HG03432 (cell line): ENCODE data around the gene GPR45.

Experiments used
- ATAC-seq: cut with Tn5 transposase; IDR thresholded peaks from one replicate; pipeline ENCODE4 v1.9.1; 2021; ENCODE audit warnings: mild to moderate bottlenecking, moderate library complexity; ENCODE audit not compliant: unreplicated experiment

Gene GPR45

GRCh38 chr2:105252271-105252670, 10.7 kb downstream of the GPR45 start:
- no peak for ATAC-seq

DNA sequence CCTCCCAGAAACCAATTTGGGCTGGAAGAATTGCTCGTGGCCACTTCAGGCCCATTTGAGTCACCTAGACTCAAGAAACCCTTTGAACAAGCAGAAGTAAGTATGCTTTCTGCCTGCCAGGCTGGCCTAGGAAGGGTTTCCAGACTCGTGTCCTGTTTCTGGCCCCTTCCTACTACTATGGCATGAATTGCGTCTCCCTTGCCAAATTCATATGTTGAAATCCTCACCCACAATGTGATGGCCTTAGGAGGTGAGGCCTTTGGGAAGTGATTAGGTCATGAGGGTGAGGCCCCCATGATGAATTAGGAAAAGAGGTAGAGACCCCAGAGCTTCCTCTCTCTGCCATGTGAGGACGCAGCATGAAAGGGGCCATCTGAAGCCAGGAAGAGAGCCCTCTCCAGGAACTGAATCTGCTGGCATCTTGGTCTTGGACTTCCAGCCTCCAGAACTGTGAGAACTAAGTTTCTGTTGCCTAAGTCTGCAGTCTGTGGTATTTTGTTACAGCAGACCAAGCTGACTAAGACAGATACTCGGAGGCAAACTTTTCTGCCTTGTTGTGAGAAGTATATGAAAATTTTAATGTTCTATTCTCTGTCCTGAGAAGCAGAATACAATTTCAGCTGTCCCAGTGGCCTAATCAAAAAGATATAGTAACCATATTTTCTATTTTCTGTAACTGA, 13.1 kb downstream of the GPR45 start:
- ATAC-seq: no peak

GRCh38 chr2:105255979-105256378, 14.4 kb downstream of the GPR45 start:
- no peak for ATAC-seq

- no peak for ATAC-seq
Measured at GRCh38 chr2:105256431-105257047, 15.0 kb downstream of the GPR45 start.

GRCh38 chr2:105257981-105258380, 16.4 kb downstream of the GPR45 start:
- ATAC-seq: no peak

GRCh38 chr2:105258835-105259350, 17.4 kb downstream of the GPR45 start:
- ATAC-seq: no peak

DNA sequence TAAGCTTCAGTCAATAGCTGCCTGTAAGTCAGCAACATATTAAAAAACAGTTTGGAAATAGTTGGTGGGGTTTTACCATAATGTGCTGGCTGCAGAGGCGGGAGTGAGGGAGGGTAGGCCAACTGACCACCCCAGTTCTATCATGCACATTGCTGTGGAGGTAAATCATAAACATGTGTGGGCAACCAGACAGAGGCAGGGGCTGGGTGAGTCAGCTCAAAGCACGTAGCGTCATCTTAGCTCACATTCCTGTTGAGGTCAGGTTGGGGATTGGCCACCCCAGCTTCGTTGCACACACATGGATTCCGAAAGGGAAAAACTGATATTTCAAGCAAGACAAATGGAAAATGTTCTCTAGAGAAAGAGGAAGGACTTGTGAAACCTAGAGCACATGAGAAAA, 19.5 kb downstream of the GPR45 start:
- ATAC-seq: no peak

DNA sequence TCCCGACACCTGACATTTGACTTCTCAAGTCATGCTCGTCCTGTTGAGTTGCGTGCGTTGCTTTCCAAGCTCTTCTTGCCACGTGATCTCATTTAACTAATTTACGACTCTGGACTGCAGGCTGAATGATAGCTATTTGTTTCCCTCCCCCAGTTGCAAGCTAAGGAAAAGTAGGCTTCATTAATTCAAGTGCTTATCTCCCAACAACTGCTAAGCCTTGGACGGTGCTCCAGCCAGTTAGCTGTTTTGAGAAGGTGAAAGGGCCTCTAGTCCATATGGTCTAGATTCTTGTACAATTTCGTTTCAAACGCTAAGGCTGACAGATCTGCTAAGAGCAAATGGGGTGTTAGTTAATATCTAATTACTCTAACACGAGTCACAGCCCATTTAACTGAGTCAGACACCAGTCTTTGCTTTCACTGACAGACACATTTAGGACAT, 21.1 kb downstream of the GPR45 start:
- no peak for ATAC-seq

DNA sequence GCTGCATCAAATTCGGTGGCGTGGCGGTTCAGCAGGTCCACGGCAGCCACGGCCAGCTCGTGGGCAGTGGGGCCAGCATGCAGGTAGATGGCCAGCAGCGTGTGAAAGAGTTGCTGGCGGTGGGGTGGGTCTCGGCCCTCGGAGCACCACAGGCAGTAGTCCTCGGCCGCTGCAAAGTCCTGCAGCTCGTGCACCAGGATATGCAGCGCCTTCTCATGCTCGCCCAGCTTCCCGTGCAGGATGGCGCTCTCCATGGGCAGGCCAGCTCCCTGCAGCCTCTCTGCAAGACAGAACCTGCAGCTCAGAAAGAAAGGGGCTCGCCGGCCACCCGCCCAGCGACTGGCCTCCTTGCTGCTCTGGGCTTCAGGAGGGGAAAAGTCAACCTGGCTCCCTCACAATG, 27.9 kb downstream of the GPR45 start:
- ATAC-seq: no peak

DNA sequence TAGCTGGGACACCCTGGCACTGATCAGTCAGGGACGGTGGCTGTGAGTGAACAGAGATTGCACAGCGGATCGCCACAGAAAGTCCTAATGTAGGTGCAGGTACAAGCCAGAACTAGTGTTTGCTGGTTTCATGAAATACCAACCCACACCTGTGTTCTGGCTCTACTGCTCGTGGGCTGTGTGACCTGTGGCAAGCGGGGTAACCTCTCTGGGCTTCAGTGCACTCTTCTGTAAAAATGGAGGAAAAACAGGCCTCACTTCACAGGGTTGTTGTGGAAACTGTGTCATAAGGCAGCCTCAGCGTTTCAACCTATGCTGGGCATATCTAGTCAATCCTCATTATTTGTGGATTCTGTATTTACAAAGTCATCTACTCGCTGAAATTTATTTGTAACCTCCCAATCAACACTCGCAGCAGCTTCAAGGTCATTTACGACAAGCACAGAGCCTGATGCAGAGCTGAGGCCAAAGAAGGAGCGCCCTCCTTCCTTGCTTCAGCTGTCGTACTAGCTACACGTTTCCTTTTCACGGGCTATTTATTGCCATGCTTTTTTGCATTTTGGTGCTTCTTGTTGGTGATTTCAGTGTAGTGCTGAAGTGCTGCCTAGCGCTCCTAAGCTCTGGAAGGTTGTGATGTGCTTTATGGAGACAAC, 30.0 kb downstream of the GPR45 start:
- no peak for ATAC-seq

GRCh38 chr2:105272176-105272575, 30.6 kb downstream of the GPR45 start:
- no peak for ATAC-seq

DNA sequence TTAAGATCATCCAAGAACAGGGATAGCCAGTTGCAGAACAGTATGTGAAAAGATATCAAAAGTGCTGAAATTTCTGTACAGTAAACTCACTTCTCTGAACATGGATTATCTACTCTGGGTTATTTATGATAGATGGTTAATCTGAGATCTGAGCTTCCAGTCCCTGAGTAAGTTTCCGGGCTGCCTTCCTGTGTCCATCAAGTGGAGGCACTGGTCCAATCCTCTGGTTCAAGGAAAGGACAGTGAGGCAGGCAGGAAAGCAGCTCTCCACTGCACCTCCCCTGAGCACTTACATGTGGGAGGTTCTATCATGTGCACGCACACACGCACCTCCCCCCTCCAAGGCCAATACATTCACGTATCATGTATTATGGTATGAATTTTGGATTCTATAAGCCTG, 32.5 kb downstream of the GPR45 start:
- no peak for ATAC-seq

- ATAC-seq: no peak
Measured at GRCh38 chr2:105278654-105279053, 37.1 kb downstream of the GPR45 start.

GRCh38 chr2:105279126-105279525, 37.6 kb downstream of the GPR45 start:
- no peak for ATAC-seq

- ATAC-seq: no peak
Measured at GRCh38 chr2:105280281-105280680, 38.7 kb downstream of the GPR45 start.

DNA sequence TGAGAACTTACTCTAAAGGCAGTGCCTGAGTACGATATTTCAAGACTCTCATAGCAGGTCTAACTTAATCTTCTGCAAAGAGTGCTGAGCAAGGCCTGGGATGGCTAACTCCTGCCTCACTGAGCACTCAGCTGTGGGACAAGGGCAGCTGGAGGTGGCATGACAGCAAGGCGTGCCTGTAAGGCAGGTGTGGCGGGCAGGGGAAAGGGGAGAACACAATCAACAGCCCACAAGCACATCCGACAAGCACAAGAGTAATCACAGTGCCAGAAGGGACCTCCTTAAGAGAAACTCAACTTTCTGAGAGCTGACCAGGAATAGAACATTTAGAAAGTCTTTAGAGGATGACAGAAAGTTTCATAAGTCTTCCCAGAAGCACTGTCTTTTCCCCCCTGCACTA, 42.0 kb downstream of the GPR45 start:
- no peak for ATAC-seq

DNA sequence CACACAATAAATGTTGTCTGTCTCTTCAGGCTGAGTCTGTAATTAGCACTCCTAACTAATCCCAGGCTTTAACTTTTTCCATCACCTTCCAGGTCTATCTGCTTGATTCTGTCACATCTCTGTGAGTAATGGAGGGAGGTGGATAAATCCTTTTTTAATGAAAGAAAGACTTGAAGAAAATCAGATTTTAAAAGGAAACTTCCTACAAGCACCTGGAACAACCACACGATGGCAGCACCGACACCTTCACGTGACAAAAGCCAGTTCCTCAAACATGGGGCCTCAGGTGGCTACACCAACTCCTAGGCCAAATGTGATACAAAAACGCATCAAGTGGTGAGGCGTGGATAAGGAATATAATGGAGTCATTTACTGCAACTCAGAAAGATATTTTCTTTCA, 46.1 kb downstream of the GPR45 start:
- no peak for ATAC-seq

GRCh38 chr2:105288133-105288532, 46.6 kb downstream of the GPR45 start:
- no peak for ATAC-seq

DNA sequence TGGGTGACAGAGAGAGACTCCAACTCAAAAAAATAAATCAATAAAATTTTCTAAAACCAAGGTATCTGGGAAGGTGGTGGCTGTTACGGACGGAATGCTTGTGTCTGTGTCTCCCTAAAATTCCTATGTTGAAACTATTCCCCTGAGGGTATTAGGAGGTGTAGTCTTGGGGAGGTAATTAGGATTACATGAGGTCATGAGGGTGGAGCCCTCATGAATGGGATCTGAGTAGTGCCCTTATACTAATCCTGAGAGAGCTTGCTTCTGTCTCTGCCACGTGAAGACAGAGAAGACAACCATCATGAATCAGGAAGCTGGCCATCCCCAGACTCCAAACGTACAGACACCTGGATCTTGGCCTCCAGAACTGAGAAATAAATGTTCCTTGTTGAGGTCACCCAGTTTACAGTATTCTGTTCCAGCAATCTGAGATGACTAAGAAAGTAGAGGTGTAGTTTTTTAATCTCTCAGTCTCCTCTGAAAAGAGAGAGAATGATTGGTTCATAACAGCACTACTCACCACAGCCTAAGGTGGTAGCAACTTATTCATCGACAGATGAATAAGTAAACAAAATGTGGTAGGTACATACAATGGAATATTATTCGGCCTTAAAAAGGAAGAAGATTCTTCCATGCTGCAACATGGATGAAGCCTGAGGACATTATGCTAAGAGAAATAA, 49.6 kb downstream of the GPR45 start:
- no peak for ATAC-seq

DNA sequence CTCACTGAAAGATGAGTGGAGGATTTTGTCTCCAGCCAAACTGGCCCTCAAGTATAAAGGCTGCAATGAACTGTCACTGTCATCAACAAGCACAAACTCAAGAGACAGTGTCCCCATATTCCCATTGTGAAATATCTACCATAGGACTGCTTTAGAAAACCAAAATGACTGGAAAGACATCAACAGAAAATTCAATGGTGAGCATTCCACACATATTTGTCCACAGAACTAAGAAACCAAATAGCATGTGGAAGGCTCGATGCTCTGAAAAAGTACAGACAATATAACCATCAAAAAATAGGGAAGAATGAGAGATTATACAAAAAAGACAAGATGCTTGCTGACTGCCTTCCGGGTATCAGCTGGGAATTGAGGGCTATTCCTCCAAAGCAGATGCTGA, 50.4 kb downstream of the GPR45 start:
- no peak for ATAC-seq
